IPS-20b (cell line): ENCODE measurements around the gene PDE7B.

ENCODE experiments used
- H3K27ac ChIP-seq: one replicate; pipeline ENCODE4 v1.5.1; 2013; ENCODE audit warnings: low read length
- H3K27me3 ChIP-seq: 2 replicates; pipeline ENCODE4 v1.6.1; 2013; ENCODE audit warnings: mild to moderate bottlenecking, low read length, inconsistent platforms; ENCODE audit not compliant: insufficient read depth
- H3K36me3 ChIP-seq: 2 replicates; pipeline ENCODE4 v1.6.1; 2013; ENCODE audit warnings: low read depth, mild to moderate bottlenecking, inconsistent platforms, low read length, moderate library complexity; ENCODE audit not compliant: insufficient read depth
- H3K4me1 ChIP-seq: 2 replicates; pipeline ENCODE4 v1.6.1; 2013; ENCODE audit warnings: mild to moderate bottlenecking, control low read depth, inconsistent platforms, low read length, moderate library complexity; ENCODE audit not compliant: insufficient read depth
- H3K4me3 ChIP-seq: 2 replicates; pipeline ENCODE4 v1.5.1; 2013; ENCODE audit warnings: mild to moderate bottlenecking, low read length, inconsistent platforms
- H3K9ac ChIP-seq: 2 replicates; pipeline ENCODE4 v1.6.1; 2013; ENCODE audit warnings: low read depth, mild to moderate bottlenecking, inconsistent platforms, low read length, moderate library complexity
- H3K9me3 ChIP-seq: 2 replicates; pipeline ENCODE4 v1.6.1; 2013; ENCODE audit warnings: mild to moderate bottlenecking, low read depth, low read length, inconsistent platforms; ENCODE audit not compliant: insufficient read depth

Gene PDE7B

DNA sequence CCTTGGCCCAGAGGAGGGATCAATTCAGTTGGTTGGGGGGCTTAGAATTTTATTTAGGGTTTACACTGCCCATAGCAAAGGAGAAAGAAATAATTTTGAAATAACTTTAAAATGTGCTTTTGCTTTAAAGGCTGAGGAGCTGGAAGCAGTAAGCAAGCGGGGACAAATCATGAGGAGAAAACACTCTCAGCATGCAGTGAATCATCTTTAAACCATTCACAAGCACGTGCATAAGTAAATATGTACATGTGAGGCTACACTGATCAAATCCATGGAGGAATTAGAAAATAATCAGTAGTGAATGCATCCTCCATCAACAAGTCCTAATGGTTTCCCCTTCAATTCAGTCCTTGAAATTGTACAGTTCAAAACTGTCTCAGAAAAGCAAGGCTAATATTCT, 217.6 kb downstream of the PDE7B start:
- H3K9ac ChIP-seq = no peak overlapping the region
- no peaks in the 10 kb centered on the region for H3K36me3 ChIP-seq
- no peaks in the 10 kb centered on the region for H3K27me3 ChIP-seq
- no peak overlapping the region for H3K27ac ChIP-seq
- H3K9me3 ChIP-seq = no peaks in the 10 kb centered on the region
- no peak overlapping the region for H3K4me3 ChIP-seq
- peaks cover 12% of the 10 kb centered on the region for H3K4me1 ChIP-seq

DNA sequence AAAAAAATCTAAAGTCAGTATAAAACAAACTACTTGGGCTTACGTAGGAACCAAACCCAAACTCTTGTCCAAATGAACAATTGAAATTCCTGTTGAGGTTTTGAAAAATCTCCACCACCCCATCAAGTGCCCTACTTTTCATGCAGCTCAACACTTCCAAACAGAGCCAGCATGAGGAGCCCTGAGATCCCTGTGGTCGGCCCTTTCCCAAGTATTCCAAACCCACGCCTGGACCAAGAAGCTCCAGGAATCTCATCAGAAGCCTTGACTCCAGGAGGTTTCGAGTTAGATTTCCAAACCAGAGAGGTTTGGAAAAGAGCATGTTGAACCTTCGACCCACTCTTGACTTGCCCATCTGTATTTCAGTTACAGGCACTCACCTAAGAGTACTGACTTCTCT, 219.3 kb downstream of the PDE7B start:
- no peak overlapping the region for H3K4me3 ChIP-seq
- H3K36me3 ChIP-seq = no peaks in the 10 kb centered on the region
- no peaks in the 10 kb centered on the region for H3K27me3 ChIP-seq
- H3K4me1 ChIP-seq = peaks cover 12% of the 10 kb centered on the region
- no peaks in the 10 kb centered on the region for H3K9me3 ChIP-seq
- H3K9ac ChIP-seq = no peak overlapping the region
- H3K27ac ChIP-seq = no peak overlapping the region

DNA sequence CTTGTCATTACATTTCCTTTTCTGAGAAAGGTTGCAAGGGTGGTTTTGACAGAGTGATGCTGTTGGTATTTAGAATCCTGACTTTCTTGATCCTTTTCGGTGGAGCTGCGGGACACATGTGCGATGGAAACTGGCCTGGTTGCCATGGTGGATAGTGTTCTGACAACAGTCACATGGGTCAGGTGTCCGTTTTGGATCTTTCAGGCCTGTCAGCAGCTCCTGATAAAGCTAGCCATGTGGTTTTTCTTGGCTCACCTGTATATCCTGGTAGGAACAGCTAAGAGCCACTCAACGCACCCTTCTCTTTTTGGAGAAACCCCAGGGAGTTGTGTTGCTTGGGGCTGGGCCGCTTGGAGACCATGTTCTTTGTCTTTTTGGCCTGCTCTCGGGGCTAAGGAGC, 221.2 kb downstream of the PDE7B start:
- Histone ChIP-seq H3K4me3 (no peak overlapping the region), H3K9ac (no peak overlapping the region), H3K9me3 (no peaks in the 10 kb centered on the region), H3K36me3 (no peaks in the 10 kb centered on the region), H3K27ac (no peak overlapping the region), H3K4me1 (peaks cover 12% of the 10 kb centered on the region), H3K27me3 (no peaks in the 10 kb centered on the region)

GRCh38 chr6:136073216-136073615, 221.7 kb downstream of the PDE7B start:
- H3K27ac ChIP-seq = no peak overlapping the region

DNA sequence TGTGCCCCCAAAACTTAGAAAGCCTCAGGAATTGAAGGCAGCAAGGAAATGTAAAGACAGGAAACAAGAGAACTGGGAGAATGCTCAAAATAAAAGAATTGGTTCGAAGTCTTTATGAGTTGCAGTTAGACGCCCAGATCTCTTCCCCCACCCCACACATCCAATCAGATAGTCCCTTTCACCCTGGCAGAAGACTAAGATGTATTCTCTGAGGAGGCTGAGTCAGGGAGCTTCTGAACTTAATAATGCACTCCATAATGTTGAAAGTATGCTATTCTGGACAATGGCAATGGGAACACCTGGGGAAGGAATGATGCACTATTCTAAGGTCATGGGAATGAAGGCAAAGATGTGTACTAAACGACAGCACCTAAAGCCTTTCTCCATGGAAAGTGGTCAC, 225.0 kb downstream of the PDE7B start:
- Histone ChIP-seq H3K27me3 (no peaks in the 10 kb centered on the region), H3K36me3 (no peaks in the 10 kb centered on the region), H3K4me3 (no peak overlapping the region), H3K4me1 (no peaks in the 10 kb centered on the region), H3K9ac (no peak overlapping the region), H3K27ac (no peak overlapping the region), H3K9me3 (no peaks in the 10 kb centered on the region)

More at GRCh38 chr6:136073216-136073615, 221.7 kb downstream of the PDE7B start:
- Histone ChIP-seq H3K36me3 (no peaks in the 10 kb centered on the region), H3K4me3 (no peak overlapping the region), H3K9me3 (no peaks in the 10 kb centered on the region), H3K9ac (no peak overlapping the region), H3K27me3 (no peaks in the 10 kb centered on the region), H3K4me1 (peaks cover 7% of the 10 kb centered on the region; the same call in 1 of the 2 replicates)

DNA sequence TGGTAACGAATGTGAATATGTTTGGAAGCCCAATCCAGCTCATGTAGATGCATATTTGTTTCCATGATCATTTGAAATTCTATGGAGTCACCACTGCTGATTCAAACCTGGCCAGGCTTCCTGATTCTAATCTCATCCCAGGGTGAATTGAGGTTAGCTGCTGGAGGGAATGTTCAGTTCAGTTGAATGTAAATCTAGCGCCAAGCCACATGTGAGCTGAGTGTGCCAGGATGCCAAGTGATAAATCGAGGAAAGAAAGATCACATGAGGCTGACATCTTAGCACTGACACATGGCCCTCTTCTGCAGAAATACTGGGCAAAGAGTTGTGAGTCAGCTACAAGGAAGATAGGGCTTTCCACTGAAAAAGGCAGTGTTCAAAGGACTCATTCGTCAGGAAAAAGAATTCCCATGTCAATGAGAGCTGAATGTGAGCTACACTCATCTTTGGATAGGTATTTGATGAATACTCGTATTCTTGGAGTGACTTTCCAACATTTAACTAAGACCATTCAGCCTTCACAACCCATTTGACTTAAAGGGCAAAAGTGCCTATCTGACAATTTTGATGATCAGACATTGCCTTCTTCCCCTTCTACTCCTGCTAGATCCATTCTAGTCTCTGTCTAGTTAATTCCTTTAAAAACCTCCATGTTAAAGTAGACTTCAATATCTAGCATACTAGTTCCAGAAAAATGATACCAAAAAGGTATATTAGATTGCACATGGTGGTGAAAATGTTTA, 226.5 kb downstream of the PDE7B start:
- H3K36me3 ChIP-seq = no peaks in the 10 kb centered on the region
- no peak overlapping the region for H3K9ac ChIP-seq
- H3K4me3 ChIP-seq = no peak overlapping the region
- no peaks in the 10 kb centered on the region for H3K9me3 ChIP-seq
- H3K27me3 ChIP-seq = no peaks in the 10 kb centered on the region
- no peaks in the 10 kb centered on the region for H3K4me1 ChIP-seq
- H3K27ac ChIP-seq = no peak overlapping the region

DNA sequence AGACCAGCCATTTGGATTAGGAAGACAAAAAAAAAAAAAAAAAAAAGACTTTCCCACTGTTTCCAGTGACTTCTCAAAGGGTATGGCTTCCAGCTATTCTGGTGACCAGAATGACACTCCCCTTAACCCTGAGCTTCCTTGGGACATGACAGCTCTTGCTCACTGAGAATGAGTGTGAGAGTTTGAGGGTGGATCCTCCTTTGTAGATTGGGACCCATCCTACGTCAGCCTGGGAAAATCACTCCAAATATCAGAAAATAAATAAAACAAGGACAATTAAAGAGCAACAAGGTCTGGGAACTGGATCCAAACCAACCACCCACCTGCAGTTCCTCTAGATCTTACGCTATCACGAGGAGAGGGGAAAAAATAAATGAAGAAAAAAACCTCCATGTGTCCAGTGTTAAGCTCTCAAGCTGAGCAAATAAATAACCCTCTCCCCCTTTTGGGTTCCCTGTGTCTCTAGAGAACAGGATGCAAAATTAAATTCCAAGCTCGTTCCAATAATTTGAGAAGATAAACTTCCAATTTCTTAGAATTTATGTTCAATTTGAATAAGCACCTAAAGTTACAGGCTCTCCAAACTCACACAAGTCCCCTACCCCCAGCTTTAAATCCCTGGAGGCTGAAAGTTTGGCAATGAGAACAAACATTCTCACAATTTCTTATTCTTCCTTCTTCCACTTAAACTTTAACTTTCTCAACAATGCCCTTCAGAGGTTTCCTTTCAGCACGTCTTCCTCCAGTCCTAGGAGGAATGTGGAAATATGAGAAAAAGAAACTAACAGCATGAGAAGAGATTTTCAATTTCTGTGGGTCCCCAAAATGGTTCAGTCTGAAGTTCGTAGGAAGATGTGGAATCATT, 228.4 kb downstream of the PDE7B start:
- H3K36me3 ChIP-seq = no peaks in the 10 kb centered on the region
- H3K27ac ChIP-seq = no peak overlapping the region
- no peaks in the 10 kb centered on the region for H3K4me1 ChIP-seq

DNA sequence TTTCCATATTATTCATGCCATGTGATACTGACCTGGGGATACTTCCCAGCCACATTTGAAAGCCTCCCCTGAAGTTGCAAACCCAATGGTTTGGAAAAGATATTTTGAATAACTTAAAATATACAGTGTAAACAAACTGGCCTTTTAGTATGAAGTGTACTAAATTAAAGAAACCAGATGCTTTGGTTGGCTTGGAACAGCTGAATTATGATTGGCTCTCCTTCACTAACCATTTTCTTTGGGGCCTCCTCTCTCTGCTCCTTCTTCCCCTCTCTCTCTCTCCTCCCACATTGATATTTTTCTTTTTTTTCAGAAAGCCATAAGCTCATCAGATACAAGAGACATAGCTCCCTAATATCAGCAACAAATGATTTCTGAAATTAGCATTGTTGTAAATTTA, 232.0 kb downstream of the PDE7B start:
- no peaks in the 10 kb centered on the region for H3K27me3 ChIP-seq
- H3K4me3 ChIP-seq = no peak overlapping the region
- H3K27ac ChIP-seq = no peak overlapping the region
- H3K36me3 ChIP-seq = no peaks in the 10 kb centered on the region
- H3K4me1 ChIP-seq = no peaks in the 10 kb centered on the region
- no peak overlapping the region for H3K9ac ChIP-seq
- no peaks in the 10 kb centered on the region for H3K9me3 ChIP-seq

More for the DNA sequence above, 228.4 kb downstream of the PDE7B start:
- H3K27me3 ChIP-seq = no peaks in the 10 kb centered on the region
- no peak overlapping the region for H3K9ac ChIP-seq
- no peak overlapping the region for H3K4me3 ChIP-seq
- no peaks in the 10 kb centered on the region for H3K9me3 ChIP-seq

GRCh38 chr6:136084403-136084802, 232.9 kb downstream of the PDE7B start:
- H3K4me1 ChIP-seq = no peaks in the 10 kb centered on the region
- H3K27ac ChIP-seq = no peak overlapping the region
- H3K36me3 ChIP-seq = no peaks in the 10 kb centered on the region
- H3K9ac ChIP-seq = no peak overlapping the region
- H3K9me3 ChIP-seq = no peaks in the 10 kb centered on the region
- no peak overlapping the region for H3K4me3 ChIP-seq
- H3K27me3 ChIP-seq = no peaks in the 10 kb centered on the region

DNA sequence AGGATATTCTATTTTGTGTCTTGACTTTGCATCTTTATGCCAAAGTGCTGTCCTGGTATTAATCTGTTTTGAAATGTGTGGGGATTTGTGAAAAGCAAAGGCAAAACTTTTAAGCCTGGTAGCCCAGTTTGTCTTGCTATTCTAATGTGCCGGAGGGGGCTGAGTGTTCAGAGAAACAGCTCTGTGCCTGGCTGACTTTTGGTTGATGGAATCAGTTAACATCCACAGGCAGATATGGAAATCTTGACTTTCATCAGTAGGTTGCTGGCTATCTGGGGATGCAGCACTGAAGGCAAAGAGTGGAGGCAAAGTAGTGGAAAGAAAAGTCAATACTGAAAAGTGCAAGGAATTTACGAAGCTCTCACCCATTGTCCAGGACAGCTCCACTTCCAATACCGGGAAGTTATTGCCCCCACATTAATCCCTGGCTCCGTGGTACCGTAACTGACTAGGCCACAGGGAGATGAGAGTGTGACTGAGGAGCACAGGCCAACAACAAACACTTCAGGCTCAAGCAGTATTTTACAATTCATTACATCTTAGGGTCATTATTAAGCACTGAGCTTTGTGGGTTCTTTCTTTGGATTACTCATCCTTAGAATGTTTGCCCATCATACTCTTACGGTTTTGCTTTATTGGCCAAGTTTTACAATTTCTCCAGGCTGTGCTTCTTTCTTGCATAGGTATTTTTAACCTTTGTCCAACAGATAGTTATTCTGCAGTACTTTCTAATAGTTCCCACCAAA, 234.0 kb downstream of the PDE7B start:
- H3K9me3 ChIP-seq = no peaks in the 10 kb centered on the region
- no peaks in the 10 kb centered on the region for H3K4me1 ChIP-seq
- H3K27me3 ChIP-seq = no peaks in the 10 kb centered on the region
- H3K27ac ChIP-seq = no peak overlapping the region
- H3K9ac ChIP-seq = no peak overlapping the region
- H3K4me3 ChIP-seq = no peak overlapping the region
- no peaks in the 10 kb centered on the region for H3K36me3 ChIP-seq

DNA sequence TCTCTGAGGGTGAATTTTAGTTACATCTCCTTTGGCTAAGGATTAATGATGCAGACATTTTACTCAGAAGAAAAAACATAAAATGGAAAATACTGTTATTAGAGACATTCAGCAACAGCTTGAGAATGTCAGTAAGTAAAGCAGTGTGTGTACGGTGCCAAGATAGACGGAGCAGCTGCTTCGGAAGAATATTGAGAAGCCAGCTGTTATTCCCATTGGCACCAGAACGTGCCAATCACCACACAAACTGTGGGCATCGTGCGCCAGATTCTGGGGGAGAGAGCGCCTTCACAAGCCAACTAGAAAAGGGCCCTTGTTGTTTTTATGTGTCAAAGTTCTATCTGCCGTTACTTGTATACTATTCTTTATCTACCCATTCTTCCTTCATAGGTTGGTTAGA, 235.2 kb downstream of the PDE7B start:
- H3K9me3 ChIP-seq = no peaks in the 10 kb centered on the region
- H3K4me1 ChIP-seq = no peaks in the 10 kb centered on the region
- no peak overlapping the region for H3K4me3 ChIP-seq
- no peak overlapping the region for H3K27ac ChIP-seq
- H3K27me3 ChIP-seq = no peaks in the 10 kb centered on the region
- H3K9ac ChIP-seq = no peak overlapping the region
- H3K36me3 ChIP-seq = no peaks in the 10 kb centered on the region
